Hepatic stellate cell (primary cell): ENCODE measurements around the gene LEF1.
A peak's percentile ranks its signal among the peaks of the same experiment; 100 is the strongest.

ENCODE experiments used
- DNase-seq: peaks from one replicate; pipeline ENCODE4 v3.0.0; 2011; ENCODE audit warnings: low spot score

Gene LEF1

DNA sequence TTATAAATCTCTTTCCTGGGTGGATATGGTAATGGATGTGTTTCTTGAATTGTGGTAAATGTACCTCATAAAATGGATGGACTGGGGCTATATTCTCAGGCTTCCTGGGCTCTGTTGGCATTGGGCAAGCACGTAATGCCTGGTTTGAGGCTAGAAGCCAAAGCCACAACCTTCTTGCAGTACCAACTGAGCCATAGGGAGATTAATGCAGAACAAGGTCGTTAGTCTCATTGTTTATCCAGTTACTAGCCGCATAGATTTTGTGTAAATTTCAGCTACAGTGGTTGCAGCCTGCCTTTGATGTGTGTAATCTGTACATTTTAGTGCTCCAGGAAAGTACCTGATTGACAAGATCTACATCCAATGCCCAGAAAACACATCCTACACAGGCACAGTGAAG lies 7.2 kb upstream of the LEF1 start:
- no peak for DNase-seq

DNA sequence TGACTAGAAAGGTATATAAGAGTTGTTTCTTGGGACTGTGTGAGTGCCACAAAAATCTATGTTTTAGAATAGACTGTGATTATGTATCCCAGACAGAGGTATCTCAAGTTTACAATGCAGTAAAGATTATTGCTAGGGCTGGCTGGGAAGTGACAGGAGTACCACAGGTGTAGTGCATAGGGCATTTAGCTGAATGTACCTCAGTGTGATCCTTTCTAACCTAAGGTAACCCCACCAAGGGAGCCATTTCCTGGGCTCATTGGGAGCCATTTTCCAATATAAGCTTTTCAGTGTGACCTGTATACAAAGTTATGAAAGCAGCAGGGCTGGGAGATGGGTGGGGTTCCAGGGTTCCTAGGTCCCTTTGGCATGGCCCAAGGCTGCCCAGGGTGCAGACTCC lies 6.1 kb upstream of the LEF1 start:
- DNase-seq: no peak

DNA sequence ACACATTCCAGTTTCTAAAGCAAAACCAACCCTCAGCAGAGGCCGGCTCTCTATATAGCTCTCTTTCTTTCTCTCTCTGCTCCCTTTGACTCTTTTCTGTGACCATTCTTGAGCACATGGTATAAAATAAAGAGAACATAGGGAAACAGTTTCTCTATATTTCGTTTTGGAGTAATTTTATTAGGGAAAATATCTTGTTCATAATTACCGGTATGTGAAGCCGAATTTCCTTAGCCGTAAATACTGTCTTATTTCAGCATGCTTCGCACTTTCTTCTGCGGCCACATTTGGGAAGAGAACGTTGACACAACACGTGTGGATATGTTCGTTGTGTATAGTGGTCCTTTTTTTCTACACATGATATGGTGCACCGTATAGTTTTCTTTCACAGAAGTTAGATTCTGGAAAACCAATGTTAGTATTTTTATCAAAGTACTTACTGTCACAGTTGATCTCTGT lies 4.9 kb upstream of the LEF1 start:
- DNase-seq: no peak

DNA sequence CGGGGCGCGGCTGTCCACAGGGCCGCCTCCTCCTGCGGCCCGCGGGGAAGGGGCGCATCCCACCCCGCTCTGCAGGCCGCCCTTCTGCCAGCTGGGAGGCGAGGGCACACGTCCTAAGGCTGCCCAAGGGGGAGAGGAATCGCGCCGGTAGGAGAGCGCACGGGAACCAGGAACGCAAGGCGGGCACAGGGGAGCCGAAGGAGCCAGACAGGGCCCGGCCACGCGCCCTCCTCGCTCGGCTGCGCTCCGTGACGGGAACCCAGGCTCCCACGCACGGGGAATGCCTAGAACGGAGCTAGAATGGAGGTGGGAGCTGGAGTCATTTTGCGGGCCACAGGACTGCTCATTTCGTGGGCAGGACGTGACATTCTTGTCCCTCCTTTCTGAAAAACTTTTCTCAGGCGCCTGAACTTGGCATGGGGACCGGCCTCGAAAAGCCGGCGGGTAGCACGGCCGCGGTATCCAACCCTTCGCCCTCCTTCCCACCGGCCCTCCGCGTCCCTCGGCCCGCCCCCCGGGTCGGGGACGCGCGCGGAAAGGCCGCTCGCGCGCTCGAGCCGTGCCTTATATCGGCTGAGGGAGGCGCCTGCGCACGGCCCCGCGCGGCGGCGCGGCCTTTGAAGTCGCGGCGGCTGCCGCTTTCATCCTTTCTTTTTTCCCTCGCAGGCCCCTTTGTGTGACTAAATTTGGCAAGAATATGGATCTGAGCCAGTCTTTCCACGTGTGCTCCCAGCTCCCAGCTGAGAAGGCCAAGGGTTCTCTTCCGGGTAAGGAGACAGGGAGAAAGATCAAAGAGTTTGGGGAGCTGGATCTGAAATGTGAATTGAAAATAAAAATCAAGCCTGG lies 4.2 kb upstream of the LEF1 start:
- DNase-seq: peak; percentile 44

DNA sequence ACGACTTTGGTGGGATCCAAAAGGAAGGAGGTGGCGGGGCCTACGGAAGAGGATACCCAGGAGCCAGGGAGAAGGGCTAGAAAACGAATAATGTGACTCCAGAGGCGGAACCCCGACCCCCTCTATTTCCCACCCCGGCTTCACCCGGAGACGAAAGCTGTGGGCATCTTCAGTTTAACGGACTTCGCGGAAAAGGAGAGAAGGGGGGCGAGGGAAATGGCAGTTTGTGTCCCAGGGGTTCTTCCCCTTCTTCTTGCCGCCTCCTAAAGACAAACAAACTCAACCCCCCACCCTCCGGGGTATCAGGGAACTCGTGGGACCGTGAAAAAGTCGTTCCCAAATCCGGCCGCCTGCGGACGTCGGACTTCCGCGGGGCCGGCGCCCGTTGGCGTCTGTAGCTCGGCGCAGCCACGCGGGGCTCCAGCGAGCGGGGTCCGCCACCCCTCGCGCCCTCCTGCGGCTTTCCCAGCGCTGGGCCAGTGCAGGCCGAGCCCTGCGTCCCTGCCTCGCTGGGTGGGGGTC lies 3.6 kb upstream of the LEF1 start:
- no peak for DNase-seq

DNA sequence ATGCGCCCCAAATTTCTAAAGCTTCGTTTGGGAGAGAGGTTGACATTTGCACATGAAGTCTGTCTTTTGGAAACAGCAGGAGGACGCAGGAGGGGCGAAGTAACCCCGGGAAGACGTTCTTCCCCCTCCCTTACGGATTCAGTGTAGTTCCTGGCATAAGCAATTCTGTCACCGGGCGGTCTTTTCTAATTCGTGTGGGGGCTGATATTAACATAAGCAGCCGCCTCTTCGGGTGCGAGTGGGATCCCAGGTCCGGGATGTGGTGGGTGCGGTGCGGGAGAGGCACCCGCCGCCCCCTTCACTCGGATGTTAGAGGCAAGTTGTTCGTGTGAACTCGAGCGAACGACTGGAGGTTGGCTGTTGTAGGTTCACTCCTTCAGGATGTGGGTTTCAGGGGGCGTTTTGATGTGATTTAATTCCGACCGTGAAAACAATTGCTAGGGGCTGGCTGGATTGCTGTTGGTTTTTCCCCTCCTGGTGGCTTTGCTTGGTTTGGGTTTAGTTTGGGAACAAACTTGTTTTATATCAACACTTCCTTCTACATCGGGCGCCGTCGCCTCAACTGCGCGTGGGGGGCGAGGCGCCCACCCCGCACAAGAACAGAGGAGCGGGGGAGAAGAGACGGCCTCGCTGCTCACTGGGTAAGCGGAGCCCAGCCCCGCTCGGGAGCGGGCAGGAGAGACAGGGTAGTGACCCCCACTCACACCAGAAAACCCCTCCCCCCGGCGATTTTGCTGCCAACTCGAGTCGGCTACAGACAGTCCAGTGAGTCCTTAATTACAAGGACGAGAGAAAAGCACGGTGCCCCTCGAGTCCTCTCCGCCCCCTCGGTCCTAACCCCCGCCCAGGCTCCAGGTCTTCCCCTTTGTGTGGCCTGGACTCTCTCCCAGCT lies 2.9 kb upstream of the LEF1 start:
- no peak for DNase-seq

DNA sequence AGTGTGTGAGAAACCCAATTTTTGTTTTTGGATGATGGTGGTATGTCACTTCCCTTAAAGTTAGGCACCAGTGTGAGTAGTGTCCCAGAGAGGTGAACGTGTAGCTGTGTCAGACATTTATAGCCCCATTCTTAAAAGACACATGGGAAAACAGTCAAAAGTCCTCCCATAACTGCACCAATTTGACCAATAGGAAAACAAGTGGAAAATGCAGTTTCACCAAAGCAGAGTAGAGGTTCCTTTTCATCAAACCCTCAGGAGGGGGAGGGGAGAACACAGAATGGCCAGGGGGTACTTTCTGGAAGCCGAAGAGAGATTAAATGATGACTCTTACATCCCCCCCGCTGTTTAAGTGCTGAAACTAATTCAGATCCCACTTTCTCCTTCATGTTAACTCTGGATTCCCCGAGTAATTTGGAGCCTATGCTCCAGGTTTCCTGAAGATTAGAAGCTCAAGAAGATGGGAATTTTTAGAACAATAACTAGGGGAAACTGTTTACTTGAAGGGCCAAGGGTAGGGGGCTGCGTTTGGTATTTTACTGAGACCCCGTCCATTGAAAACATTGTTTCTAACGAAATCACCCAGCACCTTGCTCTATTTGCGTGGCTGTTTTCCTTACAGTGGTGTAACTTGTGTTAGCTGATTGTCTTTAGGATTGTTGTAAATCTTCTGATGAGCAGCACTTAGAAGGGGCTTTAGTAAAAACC lies 2.1 kb upstream of the LEF1 start:
- no peak for DNase-seq

DNA sequence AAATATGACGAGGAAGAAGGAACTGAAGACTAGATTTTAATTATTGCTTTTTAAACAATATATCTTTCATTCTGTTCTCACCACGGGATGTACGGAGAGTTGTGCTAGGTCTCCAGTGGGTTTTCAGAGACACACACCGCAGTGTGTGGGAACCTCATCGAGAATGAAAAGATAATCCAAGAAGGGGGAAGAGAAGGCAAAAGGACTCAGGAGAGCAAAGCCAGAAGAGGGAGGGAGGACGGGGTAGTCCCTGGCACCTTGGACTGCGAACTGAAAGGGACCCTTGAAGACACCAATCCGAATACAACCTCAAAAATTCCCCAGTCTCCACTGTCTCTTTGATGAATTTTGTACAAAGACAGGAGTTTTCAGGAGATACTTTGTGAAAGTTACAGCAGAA lies 932 bp upstream of the LEF1 start:
- DNase-seq: no peak

DNA sequence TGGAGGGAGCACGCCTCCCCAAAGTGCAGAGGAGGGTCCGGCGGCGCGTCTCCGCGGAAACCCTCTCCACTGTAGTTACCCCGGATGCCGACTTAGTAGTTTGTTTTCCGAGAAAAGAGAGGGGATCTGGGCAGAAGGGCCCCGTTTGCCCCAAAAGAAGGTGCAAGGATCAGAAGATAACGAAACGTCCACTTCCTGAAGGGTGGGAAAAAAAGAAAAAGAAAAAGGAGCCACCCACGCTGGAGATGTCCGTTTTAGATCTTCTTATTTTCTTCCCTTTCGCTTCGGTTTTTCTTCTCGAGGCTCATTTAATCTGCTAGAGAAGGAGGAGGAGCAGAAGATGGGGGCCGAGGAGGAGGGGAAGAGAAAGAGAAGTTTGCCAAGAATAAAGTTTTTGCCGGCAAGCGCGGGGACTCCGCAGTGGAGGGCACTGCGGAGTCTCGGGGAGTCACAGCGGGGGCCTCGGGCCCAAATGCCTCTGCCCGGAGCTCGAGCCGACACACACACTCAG lies 517 bp downstream of the LEF1 start:
- peak; percentile 41 for DNase-seq

DNA sequence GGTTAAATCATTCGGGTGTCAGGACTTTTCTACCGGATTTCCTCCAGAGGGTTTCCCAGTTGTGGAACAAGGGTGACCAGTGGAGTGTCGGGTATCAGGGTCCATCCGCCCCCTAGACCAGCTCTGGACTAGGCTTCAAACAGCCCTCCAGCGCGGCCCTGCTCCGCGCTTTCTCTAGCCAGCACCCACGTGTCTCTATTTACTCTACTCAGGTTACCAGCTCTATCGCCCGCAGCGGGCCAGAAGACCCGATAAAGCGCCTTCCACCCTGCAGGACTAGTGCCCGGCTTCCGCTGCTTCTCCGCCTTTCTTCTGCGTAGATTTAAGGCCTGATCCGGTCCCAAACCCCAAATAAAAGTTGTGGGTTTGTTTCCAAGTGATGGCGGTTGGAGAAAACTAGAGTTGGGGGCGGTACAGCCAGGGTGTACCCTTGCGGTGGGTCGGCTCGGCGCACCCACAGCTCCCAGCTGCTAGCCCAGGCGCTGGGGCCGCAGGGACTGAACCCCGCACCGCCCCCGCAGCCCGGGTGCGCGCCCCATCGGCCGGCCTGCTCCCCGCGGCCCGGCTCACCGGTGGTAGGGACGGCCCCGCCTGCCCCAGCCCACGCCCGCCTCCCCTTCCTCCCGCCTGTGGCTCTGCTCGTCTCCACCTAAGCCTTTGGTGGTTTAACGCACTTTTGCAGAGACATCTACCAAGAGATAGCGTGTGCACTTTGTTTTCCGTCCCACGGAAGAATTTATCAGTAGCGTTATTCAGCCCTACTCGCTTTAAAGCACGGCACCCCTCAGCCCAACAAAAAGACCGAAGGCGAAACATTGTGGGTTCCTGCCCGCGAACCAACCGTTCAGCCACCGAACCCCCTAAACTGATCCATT lies 2.1 kb downstream of the LEF1 start:
- no peak for DNase-seq

DNA sequence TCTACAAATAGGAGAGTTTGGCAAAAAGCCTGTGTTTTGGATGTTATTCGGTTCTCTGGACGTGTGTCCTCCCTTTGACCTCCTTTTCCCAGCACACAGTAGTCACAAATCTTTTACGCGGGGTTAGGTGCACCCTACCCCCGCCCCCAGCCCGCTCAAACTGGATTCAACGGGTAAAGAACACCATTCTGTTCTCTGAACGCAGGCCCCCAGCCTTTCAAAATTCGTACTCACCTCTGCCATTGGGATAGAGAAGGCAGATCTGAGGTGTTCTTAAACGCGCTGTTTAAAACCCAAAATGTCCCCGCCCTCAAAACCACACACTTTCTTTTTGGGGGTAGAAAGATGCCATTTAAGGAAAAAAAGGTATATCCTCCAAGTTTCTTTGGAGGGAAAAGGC lies 2.7 kb downstream of the LEF1 start:
- no peak for DNase-seq

DNA sequence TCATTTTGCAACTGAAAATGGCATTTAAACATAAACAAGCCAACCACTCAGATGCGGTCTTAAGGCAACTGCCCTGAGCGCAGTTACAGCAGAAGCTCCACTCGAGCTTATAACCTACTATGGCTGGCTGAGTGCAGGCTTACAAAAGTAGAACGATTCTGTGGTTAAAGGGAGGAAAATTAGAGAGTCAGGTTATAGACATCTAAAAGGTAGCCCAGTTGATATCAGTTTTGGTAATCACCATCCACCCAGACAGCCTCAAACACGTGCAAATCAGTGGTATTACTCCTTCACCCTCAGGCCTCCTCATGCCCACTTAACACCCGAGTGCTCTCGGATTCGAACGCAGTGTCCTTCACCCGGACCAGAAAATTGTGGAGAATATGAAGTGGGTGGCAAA lies 3.1 kb downstream of the LEF1 start:
- DNase-seq: no peak

DNA sequence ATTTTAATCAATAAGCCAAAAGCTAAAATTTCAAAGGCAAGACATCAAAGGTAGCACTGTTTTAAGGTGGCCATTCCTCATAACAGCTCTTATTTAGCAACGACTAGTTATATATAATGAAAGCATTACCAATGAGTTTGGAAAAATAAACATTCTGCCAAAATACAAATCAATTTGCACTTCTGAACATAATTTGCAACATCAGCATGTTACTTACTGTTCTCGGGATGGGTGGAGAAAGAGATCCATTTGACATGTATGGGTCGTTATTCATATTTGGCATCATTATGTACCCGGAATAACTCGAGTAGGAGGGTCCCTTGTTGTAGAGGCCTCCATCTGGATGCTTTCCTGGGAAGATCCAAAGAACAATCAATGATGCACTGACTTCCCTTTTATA lies 5.4 kb downstream of the LEF1 start:
- DNase-seq: no peak

DNA sequence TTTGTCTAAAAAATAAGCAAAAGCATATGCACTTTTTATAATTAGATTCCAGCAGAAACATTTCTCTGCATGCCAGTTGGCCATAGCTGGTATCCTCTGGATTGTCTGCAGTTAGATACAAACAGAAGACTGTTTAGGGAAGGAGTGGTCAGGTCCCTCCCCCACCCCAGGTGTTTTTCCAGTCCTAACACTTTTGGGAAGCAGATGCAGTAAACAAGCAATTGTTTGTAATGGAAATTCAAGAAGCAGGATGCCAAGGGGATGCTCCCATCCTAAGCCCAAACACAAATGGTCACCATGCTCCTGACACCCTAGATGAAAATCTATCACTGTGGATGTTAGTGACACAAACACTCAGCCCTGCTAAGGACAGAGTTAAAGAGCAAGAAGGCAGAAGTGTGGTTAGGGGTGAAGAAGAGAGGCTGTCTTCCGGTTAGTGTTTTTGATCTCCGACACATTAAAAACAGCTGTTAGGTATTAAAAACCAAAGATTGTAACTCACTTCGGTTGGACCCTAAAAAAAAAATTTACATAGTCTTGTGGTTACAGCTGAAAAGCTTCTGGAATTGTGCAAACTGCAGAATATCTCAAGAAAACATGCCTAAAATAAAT lies 7.9 kb downstream of the LEF1 start:
- DNase-seq: no peak

DNA sequence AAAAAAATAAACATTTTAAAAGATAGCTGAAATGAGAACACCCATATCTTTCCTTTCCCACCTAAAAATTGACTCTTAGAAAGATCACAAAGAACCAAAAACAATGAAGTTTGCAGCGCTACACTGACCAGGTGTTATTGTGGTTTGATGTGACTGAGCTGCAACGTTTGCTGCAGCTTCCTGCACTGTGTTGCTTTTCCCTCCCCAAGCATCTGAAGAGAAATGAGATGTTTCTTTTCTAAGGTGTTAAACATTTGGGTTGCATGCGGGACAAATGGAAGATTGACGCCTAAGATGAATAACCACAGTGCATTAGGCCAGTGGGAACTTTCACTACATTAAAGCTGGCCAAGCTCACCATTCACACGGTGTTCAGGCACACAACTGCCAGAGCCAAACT lies 8.9 kb downstream of the LEF1 start:
- no peak for DNase-seq

DNA sequence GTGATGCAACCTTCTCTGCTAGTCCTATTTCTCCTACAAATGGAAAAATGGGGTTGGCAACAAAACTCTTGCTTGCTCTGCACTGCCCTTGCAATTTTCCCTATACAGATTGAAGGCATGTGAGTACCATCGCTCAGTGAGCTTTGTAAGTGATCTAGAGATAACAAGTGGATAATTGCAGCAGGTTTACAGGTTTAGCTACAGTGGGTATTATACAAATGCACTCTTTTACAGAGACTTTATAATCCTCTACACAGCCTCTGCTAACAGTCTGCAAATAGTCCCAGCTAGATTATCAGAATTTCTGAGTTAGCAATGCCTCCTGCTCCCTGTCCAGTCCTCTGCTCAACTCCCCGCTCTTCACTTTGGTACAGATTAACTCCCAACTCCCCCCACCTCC lies 11.1 kb downstream of the LEF1 start:
- DNase-seq: no peak

DNA sequence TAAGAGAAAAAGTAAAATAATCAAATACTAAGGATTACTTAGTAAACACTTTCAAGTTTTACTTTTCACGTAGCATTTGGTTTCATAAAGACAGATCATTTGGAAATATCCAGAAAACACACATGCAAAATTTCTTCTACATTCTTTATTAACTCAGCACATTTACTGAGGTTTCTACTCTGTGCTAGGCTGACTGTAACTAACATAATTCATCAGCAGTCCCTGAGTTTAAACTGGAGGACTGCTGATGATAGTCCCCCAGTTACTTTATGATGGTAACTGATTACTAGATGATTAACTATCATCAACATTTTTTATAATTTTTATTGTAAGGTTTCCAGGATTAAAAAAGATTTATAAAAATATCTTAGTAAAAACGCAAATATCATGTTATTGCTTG lies 12.3 kb downstream of the LEF1 start:
- no peak for DNase-seq

DNA sequence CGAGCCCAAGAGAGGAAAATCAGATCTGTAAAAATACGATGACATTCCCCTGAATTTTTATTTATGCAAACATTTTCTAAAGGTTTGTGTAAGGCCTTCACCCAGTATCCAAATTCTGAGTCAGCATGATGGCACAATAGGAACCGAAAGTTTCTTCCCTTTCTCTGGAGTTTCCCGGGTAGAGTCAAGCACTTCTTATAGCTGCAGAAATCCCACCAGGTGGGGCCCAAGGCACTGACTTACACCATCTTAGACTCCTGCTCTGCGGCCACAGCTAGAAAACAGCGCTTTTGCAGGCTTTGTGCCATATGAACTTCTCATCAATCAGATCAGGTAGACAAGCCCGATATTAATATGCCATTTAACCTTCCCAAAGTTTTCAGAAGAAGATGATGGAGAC lies 13.4 kb downstream of the LEF1 start:
- no peak for DNase-seq

DNA sequence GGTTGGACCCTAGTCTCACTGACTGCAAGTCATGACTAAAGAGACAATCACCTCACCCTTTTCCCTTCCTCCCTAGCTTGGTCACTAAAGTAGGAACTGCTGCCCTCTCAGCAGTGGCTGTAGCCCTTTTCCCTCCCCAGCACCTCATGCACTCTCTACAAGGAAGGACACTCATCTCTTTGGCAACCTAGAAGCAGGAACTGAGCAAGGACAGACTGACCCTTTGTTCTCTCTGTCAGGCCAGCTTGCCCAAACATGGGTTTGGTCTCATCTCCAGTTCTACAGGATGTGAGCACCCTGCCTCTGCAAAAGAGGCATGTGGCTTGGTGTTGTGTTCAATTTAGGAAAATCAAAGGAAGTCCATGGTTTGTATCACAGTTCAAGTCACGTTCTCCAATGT lies 15.8 kb downstream of the LEF1 start:
- no peak for DNase-seq

DNA sequence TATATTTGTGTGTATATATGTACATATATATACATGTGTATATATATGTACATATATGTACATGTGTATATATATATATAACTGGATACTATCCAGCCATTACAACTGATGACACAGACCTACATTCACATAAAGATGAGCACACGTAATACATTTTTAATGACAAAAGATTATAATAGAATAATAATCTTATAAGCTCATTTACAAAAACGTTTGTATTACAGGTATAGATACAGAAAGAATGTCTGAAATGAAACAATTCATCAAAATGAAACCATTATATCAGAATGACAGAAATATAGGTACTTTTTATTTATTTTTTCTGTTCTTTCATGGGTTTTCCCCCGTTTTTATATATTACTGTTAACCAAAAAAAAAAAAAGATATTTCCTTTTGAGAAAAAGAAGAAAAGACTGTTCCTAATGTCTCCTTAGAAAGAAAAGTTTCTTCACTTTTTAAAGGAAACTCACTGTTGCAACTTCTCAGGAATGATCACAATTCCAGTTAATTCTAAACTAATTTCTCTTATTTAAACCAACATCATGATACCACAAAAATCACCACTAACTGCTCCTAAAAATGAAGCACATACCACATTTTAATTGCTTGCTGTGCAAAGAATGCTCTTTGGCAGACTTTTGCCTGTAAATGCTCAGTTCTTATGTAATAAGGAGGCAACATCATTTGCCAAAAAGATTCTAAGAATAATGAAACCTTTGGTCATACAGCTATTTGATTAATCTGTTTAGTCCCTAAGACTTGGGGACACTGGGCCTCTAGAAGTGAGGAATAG lies 18.9 kb downstream of the LEF1 start:
- DNase-seq: no peak
